ENCODE measurements around the gene ICAM5.

Gene ICAM5

GRCh38 chr19:10291554-10292205, 1.9 kb downstream of the ICAM5 start:
- peak; percentile 8 for DNase-seq (ENCODE audit: low spot score)

GRCh38 chr19:10292206-10292788, 2.5 kb downstream of the ICAM5 start:
- peak; percentile 86 for DNase-seq (ENCODE audit: low spot score)

GRCh38 chr19:10292789-10293636, 3.3 kb downstream of the ICAM5 start:
- DNase-seq (ENCODE audit: low spot score) = no peak

- DNase-seq (ENCODE audit: low spot score) = no peak
Observed at GRCh38 chr19:10293637-10294367, 4.0 kb downstream of the ICAM5 start.

- DNase-seq (ENCODE audit: low spot score) = no peak
Observed at GRCh38 chr19:10294368-10294697, 4.6 kb downstream of the ICAM5 start.

GRCh38 chr19:10295305-10295846, 5.6 kb downstream of the ICAM5 start:
- peak; percentile 88 for DNase-seq (ENCODE audit: low spot score)

- DNase-seq (ENCODE audit: low spot score) = peak; percentile 10
Observed at GRCh38 chr19:10295847-10296591, 6.3 kb downstream of the ICAM5 start.

GRCh38 chr19:10299545-10300458, 10.1 kb downstream of the ICAM5 start:
- no peak for DNase-seq (ENCODE audit: low spot score)

- DNase-seq (ENCODE audit: low spot score) = no peak
Observed at GRCh38 chr19:10305139-10305806, 15.5 kb downstream of the ICAM5 start.

- no peak for DNase-seq (ENCODE audit: low spot score)
Observed at GRCh38 chr19:10306327-10306726, 16.6 kb downstream of the ICAM5 start.

- no peak for DNase-seq (ENCODE audit: low spot score)
Observed at GRCh38 chr19:10309423-10309822, 19.7 kb downstream of the ICAM5 start, which contains the start of gene ZGLP1. TSS of gene ZGLP1 (minus strand) at chr19:10309815.

GRCh38 chr19:10315335-10316214, 25.8 kb downstream of the ICAM5 start, which contains the start of gene FDX2:
TSS of gene FDX2 (minus strand) at chr19:10316015. CDS start at chr19:10315996, 19 bp downstream.
- peak; percentile 87 for DNase-seq (ENCODE audit: low spot score)

- DNase-seq (ENCODE audit: low spot score) = no peak
Observed at GRCh38 chr19:10316229-10317044, 26.7 kb downstream of the ICAM5 start.

- no peak for DNase-seq (ENCODE audit: low spot score)
Observed at GRCh38 chr19:10317045-10317856, 27.5 kb downstream of the ICAM5 start.

- DNase-seq (ENCODE audit: low spot score) = no peak
Observed at GRCh38 chr19:10317857-10318462, 28.2 kb downstream of the ICAM5 start.

All from germinal center (tissue), 1 donor.